T-helper 1 cell treated with Interleukin-12 subunit alpha and Interleukin-12 subunit beta and Interleukin-4 antibody, amounts not matched to agents 30 ng/mL and 1 ng/mL, for 36 hours (primary cell): ENCODE measurements around the gene PRKAG1. TPM values are rescaled to one million over a fixed set of nuclear protein-coding genes. Genes with fewer than 3 reads are reported as not detected.

ENCODE experiments used
- intact Hi-C: fragments of 100-400 bp; cut with micrococcal nuclease; formaldehyde crosslinking; loops from one replicate; pipeline ENCODE4 v1.15.1; 2024
- total RNA-seq: library from RNA; stranded (reverse); gene quantifications from 2 replicates; pipeline ENCODE4 v1.2.3, GENCODE V29; 2022

PRKAG1 gene
- total RNA-seq, 1 donor from 2014 or later, result 74.8 TPM

DNA sequence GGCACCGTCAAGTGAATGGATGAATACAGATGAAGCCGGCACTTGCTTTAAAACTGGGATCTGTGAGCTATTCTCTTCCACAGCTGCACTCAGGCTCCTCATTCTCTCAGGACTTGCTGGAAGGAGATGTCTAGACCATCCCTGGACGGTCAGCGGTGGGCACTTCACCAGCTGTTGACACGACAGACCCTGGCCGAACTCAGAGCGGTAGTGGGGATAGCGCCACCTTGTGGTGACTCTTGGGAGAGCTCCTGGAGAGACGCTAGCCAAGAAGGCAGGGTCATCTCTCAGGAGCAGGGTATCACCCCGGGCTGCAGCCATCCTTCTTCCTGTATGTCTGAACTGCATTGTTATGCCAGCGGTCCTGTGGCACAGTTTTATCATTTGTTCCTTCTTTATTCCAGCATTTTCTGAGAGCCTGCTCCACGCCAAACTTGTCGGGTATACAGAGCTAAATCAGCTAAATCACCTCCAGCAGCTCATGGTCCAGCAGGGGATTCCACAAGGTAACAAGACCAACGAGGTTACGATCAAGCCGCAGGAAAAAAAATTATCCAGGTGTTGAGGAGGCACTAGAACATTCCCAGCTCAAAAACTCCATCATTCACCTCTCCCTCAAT is 30.4 kb downstream of the PRKAG1 start:
- intact Hi-C loops, result loop anchor here (1.0 to 2.0 kb wide), 6 partner anchors 8 to 135 kb away; partner anchors contain the start of gene FKBP11

DNA sequence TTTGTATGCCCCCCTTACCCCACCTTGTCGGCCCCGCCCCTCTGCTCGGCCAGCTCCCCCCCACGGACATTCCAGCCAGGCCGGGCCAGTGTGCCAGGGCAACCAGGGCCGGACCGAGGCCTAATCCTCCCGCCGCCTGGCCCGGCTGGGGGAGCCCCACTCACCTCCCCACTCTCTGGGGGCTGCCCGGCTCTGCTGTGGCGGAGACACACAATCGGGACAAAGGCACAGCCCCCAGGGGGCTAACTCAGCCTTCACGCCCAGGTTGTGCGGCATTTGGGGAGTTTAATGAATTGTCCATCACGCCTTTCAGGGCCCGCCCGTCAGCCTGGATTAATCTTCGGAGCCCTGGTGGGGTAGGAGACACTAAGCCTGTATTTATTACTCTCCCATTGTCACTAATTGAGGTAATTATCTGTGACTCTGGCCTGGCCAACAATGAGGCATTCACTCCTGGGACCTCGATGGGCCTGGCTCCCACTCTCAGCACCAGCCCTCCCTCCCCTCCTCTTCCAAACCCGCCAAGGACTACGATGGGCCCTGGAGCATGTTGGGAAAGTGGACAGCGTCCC is 31.8 kb downstream of the PRKAG1 start:
- intact Hi-C loops, result no loop called here

- intact Hi-C loops, result no loop called here
Measured at GRCh38 chr12:48985901-48986300, 32.7 kb downstream of the PRKAG1 start.

- intact Hi-C loops, result no loop called here
Measured at GRCh38 chr12:48985475-48985897, 33.1 kb downstream of the PRKAG1 start.

- intact Hi-C loops, result loop anchor here (5.0 kb wide), 1 partner anchor 360 kb away; no protein-coding TSS in a partner anchor
Measured at GRCh38 chr12:48982397-48983080, 36.0 kb downstream of the PRKAG1 start.

DNA sequence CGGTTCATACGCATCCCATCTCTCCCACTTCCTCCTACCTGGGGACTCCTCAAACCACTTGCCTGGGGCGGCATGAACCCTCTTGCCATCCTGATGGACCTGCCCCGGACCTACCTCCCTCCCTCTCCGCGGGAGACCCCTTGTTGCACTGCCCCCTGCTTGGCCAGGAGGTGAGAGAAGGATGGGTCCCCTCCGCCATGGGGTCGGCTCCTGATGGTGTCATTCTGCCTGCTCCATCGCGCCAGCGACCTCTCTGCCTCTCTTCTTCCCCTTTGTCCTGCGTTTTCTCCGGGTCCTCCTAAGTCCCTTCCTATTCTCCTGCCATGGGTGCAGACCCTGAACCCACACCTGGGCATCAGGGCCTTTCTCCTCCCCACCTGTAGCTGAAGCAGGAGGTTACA is 36.8 kb downstream of the PRKAG1 start:
- intact Hi-C loops, result loop anchor here (2.0 to 5.0 kb wide), 2 partner anchors 107 to 361 kb away; no protein-coding TSS in a partner anchor

DNA sequence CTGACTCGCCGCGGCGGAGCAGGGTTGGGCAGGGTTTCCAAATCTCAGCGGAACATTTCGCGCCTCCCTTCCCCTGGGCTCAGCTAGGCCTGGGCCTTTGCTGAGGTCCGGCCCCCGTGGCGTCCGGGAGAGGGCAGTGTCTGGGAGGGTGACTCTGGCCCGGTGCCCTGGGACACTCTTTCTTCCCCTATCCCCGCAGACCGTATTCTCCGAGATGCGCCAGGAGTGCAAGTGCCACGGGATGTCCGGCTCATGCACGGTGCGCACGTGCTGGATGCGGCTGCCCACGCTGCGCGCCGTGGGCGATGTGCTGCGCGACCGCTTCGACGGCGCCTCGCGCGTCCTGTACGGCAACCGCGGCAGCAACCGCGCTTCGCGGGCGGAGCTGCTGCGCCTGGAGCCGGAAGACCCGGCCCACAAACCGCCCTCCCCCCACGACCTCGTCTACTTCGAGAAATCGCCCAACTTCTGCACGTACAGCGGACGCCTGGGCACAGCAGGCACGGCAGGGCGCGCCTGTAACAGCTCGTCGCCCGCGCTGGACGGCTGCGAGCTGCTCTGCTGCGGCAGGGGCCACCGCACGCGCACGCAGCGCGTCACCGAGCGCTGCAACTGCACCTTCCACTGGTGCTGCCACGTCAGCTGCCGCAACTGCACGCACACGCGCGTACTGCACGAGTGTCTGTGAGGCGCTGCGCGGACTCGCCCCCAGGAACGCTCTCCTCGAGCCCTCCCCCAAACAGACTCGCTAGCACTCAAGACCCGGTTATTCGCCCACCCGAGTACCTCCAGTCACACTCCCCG is 37.4 kb downstream of the PRKAG1 start:
- intact Hi-C loops, result loop anchor here (1.0 to 5.0 kb wide), 4 partner anchors 7 to 361 kb away; partner anchors contain the start of gene DDX23

- intact Hi-C loops, result loop anchor here (1.0 to 5.0 kb wide), 4 partner anchors 8 to 362 kb away; partner anchors contain the start of gene DDX23
Measured at GRCh38 chr12:48980389-48980952, 38.1 kb downstream of the PRKAG1 start.

GRCh38 chr12:48979602-48980388 is 38.8 kb downstream of the PRKAG1 start:
- intact Hi-C loops, result loop anchor here (1.0 to 5.0 kb wide), 7 partner anchors 9 to 977 kb away; partner anchors contain the start of genes COL2A1 and DDX23

GRCh38 chr12:48978741-48979601 is 39.6 kb downstream of the PRKAG1 start:
- intact Hi-C loops, result loop anchor here (1.0 to 5.0 kb wide), 5 partner anchors 16 to 977 kb away; partner anchors contain the start of genes ARF3 and COL2A1

DNA sequence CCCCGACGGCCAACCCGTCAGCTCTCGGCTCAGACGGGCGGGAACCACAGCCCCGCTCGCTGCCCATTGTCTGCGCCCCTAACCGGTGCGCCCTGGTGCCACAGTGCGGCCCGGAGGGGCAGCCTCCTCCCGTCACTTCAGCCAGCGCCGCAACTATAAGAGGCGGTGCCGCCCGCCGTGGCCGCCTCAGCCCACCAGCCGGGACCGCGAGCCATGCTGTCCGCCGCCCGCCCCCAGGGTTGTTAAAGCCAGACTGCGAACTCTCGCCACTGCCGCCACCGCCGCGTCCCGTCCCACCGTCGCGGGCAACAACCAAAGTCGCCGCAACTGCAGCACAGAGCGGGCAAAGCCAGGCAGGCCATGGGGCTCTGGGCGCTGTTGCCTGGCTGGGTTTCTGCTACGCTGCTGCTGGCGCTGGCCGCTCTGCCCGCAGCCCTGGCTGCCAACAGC is 40.3 kb downstream of the PRKAG1 start, which contains the start of gene WNT1:
WNT1 (plus strand) TSS at position 32 of the 450 bp plus-strand sequence; CDS start at position 361, 329 bp downstream.
- intact Hi-C loops, result loop anchor here (1.0 to 5.0 kb wide), 4 partner anchors 21 to 976 kb away; partner anchors contain the start of genes ARF3 and COL2A1

DNA sequence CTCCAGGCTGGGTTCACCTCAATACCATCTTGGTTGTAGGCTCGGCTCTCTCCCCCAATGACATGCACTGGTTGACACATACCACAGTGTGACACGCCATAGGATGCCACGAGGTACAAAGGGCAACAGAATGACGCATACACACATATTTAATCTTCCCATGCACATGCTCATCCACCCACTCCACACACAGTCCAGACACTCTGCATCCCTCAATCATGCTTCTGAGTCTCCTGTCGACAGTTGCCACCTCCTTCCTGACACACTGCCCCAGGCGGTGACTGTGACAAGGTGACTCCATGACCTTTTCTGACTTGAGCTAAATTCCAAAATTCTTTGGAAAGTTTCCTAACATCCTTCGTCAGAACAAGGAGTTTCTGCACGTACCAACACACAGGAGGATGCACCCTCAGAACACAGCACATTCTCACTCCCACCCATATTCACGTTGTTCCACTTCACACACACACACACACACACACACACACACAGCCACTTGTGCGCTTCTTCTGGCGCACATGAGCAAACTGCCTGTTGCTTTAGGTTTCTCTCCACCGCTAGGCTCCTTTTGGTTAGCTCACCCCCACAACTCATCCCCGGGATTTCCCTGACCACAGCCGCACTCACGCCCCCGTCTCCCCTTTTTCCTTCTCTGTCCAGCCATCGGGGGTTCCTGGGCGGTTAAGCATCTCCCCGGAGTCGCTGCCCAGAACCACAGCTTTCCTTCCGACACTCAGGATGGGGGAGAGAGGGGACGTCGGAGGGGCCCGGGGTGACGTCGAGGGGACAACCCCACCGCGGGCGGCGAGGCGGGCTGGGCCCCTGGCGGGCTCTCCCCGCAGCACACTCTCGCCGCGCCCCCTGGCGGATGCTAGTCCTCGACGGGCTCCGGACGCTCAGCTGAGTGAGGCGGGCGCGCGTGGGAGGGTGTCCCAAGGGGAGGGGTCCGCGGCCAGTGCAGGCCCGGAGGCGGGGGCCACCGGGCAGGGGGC is 41.0 kb downstream of the PRKAG1 start:
- intact Hi-C loops, result loop anchor here (1.0 to 5.0 kb wide), 6 partner anchors 8 to 975 kb away; partner anchors contain the start of genes ARF3 and COL2A1

GRCh38 chr12:48973941-48974673 is 44.5 kb downstream of the PRKAG1 start:
- intact Hi-C loops, result no loop called here

GRCh38 chr12:48973531-48973930 is 45.0 kb downstream of the PRKAG1 start:
- intact Hi-C loops, result no loop called here

DNA sequence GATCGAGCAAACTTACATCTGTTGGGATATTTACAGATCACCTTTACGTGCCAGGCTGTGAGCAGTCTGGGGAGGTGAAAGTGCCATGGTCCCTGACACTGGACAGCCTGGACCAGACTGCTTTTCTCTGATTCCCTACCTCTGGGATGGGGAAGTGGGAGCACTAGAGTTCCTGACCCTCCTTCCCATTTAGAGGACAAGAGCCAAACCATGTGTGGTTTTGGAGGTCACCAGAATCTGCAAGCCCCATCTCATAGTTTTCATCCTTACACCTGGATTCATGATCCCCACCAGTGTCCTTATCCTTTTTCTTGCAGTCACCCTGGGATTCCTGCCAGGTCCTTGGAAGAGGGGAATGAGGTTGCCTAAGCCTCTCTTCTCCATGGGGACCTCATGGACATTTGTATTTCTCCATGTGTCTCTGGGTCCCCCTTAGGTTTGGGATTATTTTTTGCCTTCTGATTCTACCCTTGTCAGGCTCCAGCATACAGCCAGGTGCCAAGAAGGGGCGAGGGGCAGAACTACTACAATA is 45.6 kb downstream of the PRKAG1 start:
- intact Hi-C loops, result no loop called here

GRCh38 chr12:48972213-48972951 is 46.2 kb downstream of the PRKAG1 start:
- intact Hi-C loops, result no loop called here
